K562 (cell line): ENCODE data around the gene CCNO. TPM values are rescaled to one million over a fixed set of nuclear protein-coding genes. Genes with fewer than 3 reads are reported as not detected.

Experiments used
- BCOR ChIP-seq: fragments of 450-650 bp; IDR thresholded peaks from 2 replicates; pipeline ENCODE4 v1.6.1; 2016
- CREBBP ChIP-seq: IDR thresholded peaks from one replicate; pipeline ENCODE4 v1.6.1; 2012; ENCODE audit warnings: low read depth, mild to moderate bottlenecking, control low read depth, inconsistent platforms, low read length
- CTBP1 ChIP-seq: fragments of 450-650 bp; IDR thresholded peaks from 2 replicates; pipeline ENCODE4 v1.6.1; 2016; ENCODE audit warnings: borderline replicate concordance
- DPF2 ChIP-seq: fragments of 450-650 bp; IDR thresholded peaks from 2 replicates; pipeline ENCODE4 v1.6.1; 2016
- ETV1 ChIP-seq: fragments of 450-650 bp; conservative IDR thresholded peaks from 2 replicates; pipeline ENCODE4 v1.6.1; 2016; ENCODE audit warnings: missing genetic modification characterization, control low read depth, low read depth, missing compliant biosample characterization
- FUS ChIP-seq: fragments of 200-400 bp; formaldehyde crosslinking; optimal IDR thresholded peaks from 2 replicates; pipeline ENCODE3; 2017; ENCODE audit warnings: low read depth, low read length
- HDAC3 ChIP-seq: fragments of 450-650 bp; IDR thresholded peaks from 2 replicates; pipeline ENCODE4 v1.6.1; 2018; ENCODE audit warnings: borderline replicate concordance, mild to moderate bottlenecking, moderate library complexity; ENCODE audit not compliant: partially characterized antibody
- MCM5 ChIP-seq: fragments of 450-650 bp; IDR thresholded peaks from 2 replicates; pipeline ENCODE4 v1.6.1; 2016; ENCODE audit warnings: low read depth
- MXI1 ChIP-seq: IDR thresholded peaks from 2 replicates; pipeline ENCODE4 v1.6.1; 2011; ENCODE audit warnings: low read depth, mild to moderate bottlenecking, improper control_type of control experiment, low read length
- NCOA4 ChIP-seq: fragments of 450-650 bp; IDR thresholded peaks from 2 replicates; pipeline ENCODE4 v1.6.1; 2018; ENCODE audit warnings: mild to moderate bottlenecking; ENCODE audit not compliant: partially characterized antibody
- NFATC3 ChIP-seq: fragments of 450-650 bp; IDR thresholded peaks from 2 replicates; pipeline ENCODE4 v1.6.1; 2017; ENCODE audit warnings: mild to moderate bottlenecking
- NFE2L1 ChIP-seq: fragments of 450-650 bp; IDR thresholded peaks from 2 replicates; pipeline ENCODE4 v1.6.1; 2016; ENCODE audit warnings: missing genetic modification characterization, low read depth, mild to moderate bottlenecking, missing compliant biosample characterization, moderate library complexity, borderline replicate concordance
- POLR2A ChIP-seq: fragments of 450-650 bp; conservative IDR thresholded peaks from 2 replicates; pipeline ENCODE4 v1.6.1; 2016
- POLR2AphosphoS5 ChIP-seq: IDR thresholded peaks from 2 replicates; pipeline ENCODE4 v1.6.1; 2011; ENCODE audit warnings: mild to moderate bottlenecking, low read depth, low read length, moderate library complexity; ENCODE audit not compliant: control insufficient read depth, insufficient read depth
- PRMT5 ChIP-seq: sonication (generic); formaldehyde crosslinking; IDR thresholded peaks from 2 replicates; pipeline ENCODE4 v1.5.0; 2020; ENCODE audit warnings: missing genetic modification reagents
- PTBP1 ChIP-seq: fragments of 200-400 bp; formaldehyde crosslinking; IDR thresholded peaks from 2 replicates; pipeline ENCODE4 v1.6.1; 2017; ENCODE audit warnings: low read depth, low read length
- PYGO2 ChIP-seq: fragments of 450-650 bp; IDR thresholded peaks from 2 replicates; pipeline ENCODE4 v1.6.1; 2016; ENCODE audit warnings: mild to moderate bottlenecking, missing genetic modification characterization, moderate library complexity, missing compliant biosample characterization
- SAFB ChIP-seq: fragments of 200-400 bp; formaldehyde crosslinking; IDR thresholded peaks from 2 replicates; pipeline ENCODE4 v1.6.1; 2017; ENCODE audit warnings: low read depth, low read length, borderline replicate concordance
- SMARCE1 ChIP-seq: fragments of 450-650 bp; IDR thresholded peaks from 2 replicates; pipeline ENCODE4 v1.7.1; 2016; ENCODE audit warnings: mild to moderate bottlenecking
- SRSF1 ChIP-seq: fragments of 200-400 bp; formaldehyde crosslinking; IDR thresholded peaks from 2 replicates; pipeline ENCODE4 v1.6.1; 2017; ENCODE audit warnings: mild to moderate bottlenecking, low read depth, low read length, moderate library complexity
- SRSF3 ChIP-seq: fragments of 200-400 bp; formaldehyde crosslinking; IDR thresholded peaks from 2 replicates; pipeline ENCODE4 v1.6.1; 2016; ENCODE audit warnings: mild to moderate bottlenecking, low read length, moderate library complexity; ENCODE audit not compliant: insufficient read depth
- STAT5A ChIP-seq: IDR thresholded peaks from 2 replicates; pipeline ENCODE4 v1.6.1; 2012; ENCODE audit warnings: low read length, inconsistent platforms, borderline replicate concordance
- TRIM28 ChIP-seq: fragments of 450-650 bp; IDR thresholded peaks from 2 replicates; pipeline ENCODE4 v1.6.1; 2017
- TSC22D4 ChIP-seq: fragments of 450-650 bp; IDR thresholded peaks from 2 replicates; pipeline ENCODE4 v1.6.1; 2016; ENCODE audit warnings: missing genetic modification characterization, missing biosample characterization, control low read depth
- ZC3H8 ChIP-seq: fragments of 450-650 bp; IDR thresholded peaks from 2 replicates; pipeline ENCODE4 v1.6.1; 2017
- ZNF644 ChIP-seq: fragments of 200-800 bp; sonication (Bioruptor generic); IDR thresholded peaks from 2 replicates; pipeline ENCODE4 v1.6.1; 2016; ENCODE audit warnings: low read depth, missing genetic modification characterization, missing compliant biosample characterization
- ZZZ3 ChIP-seq: fragments of 450-650 bp; IDR thresholded peaks from 2 replicates; pipeline ENCODE4 v1.6.1; 2016; ENCODE audit warnings: antibody characterized with exemption, mild to moderate bottlenecking, moderate library complexity
- polyA plus RNA-seq, 8 experiments: library from polyadenylated mRNA; depleted of rRNA in 4 of 8; stranded (reverse) in 5 of 8; unstranded in 3 of 8; fragments of >200 nt; fragmentation: Nextera tagmentation in 2 of 8; fragmentation: Illumina TruSeq in 1 of 8; extraction: Ambion mirVana in 2 of 8; extraction: Trizol in 1 of 8; gene quantifications; 2 replicates each; pipeline versions ENCODE4 v1.2.1 to v1.2.3, GENCODE V29; 2011 to 2014; ENCODE audit warnings: inconsistent platforms in 1 of 8, missing spikeins in 1 of 8
- total RNA-seq, 7 experiments: library from RNA; depleted of rRNA in 6 of 7; stranded (reverse); fragments of >200 nt in 6 of 7; fragmentation: Illumina TruSeq in 2 of 7; extraction: Trizol in 2 of 7; gene quantifications; 2 replicates each; pipeline versions ENCODE4 v1.2.1 to v1.2.3, GENCODE V29; 2011 to 2021; ENCODE audit warnings: low replicate concordance in 1 of 7
- TF ChIP-seq, protein P1 (sequence below): fragments of 450-650 bp; formaldehyde crosslinking; IDR thresholded peaks from 2 replicates; pipeline ENCODE4 v1.4.0; 2020; ENCODE audit warnings: mild to moderate bottlenecking, moderate library complexity
- TF ChIP-seq, protein P2 (sequence below): fragments of 200-400 bp; formaldehyde crosslinking; IDR thresholded peaks from 2 replicates; pipeline ENCODE4 v1.6.1; 2017; ENCODE audit warnings: mild to moderate bottlenecking, low read depth, low read length, moderate library complexity

The CCNO gene
- total and polyA plus RNA-seq, 9 of the 15 experiments (the other 6 are each of a cell fraction or from before 2014, with no cell fraction given), result 0.08 to 3.1 (median 0.29) TPM

DNA sequence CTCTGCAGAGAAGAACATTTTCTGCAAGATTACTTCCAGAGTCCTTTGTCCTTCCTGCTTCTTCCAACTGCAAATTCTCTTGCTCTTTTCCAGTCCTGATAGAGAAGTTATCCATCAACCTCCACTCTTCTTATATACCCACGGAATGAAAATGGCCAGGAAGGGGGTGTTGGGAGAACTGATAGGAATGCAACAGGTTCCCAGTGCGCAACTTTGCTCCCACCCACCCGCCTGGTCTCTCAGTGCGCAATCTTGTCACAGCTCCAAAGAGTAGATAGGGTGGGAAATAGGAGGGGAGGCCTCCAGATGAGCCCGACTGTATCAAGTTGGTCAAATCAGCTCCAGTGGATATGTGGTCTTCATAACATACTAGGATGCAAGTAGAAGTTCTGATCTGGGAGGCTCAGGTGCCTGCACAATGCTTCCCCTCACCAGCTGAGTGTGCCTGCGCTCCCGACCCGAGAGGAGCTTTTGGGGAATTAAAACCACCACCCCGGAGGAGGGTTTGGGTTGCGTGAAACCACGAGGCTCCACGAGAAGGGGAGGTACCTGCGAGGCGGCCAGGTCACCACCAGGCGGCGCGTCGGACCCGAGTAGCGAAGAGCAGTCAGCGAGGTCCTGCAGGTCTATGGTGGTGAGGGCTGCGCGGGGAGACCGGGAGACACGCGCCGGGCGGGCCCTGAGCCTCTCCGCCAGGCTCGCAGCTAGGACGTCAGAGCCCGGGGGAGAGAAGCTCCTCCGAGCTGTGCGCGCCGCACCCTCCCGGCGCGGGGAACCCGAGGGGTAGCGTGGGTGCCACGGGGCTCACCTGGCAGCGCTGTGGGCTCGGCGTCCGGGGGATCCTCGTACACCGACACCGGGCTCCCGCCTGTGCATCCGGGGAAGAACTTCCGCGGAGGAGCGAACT lies 7.1 kb downstream of the CCNO start (continued):
- no peak for TF ChIP-seq DPF2
- no peak for TF ChIP-seq STAT5A
- TF ChIP-seq POLR2A, result peak; percentile 53; the same call in 1 of the 2 replicates
- 0 out of 2 replicates have a peak, but pooled peaks have one; percentile 44 for TF ChIP-seq NFATC3
- TF ChIP-seq MXI1, result no peak
- TF ChIP-seq BCOR, result peak; percentile 19; the same call in 1 of the 2 replicates
- TF ChIP-seq SAFB, result no peak; the same call in 1 of the 2 replicates
- TF ChIP-seq ZNF644 (tag), result no peak
- no peak for TF ChIP-seq PYGO2 (tag)
- peak; percentile 51 for TF ChIP-seq CTBP1
- TF ChIP-seq NCOA4, result no peak
- TF ChIP-seq TRIM28, result no peak
- TF ChIP-seq MCM5, result no peak
- no peak for TF ChIP-seq PRMT5 (CRISPR knock-in tag)
- no peak for TF ChIP-seq HDAC3
- TF ChIP-seq TSC22D4 (tag), result no peak
- no peak for TF ChIP-seq POLR2AphosphoS5
- TF ChIP-seq, protein P1, sequence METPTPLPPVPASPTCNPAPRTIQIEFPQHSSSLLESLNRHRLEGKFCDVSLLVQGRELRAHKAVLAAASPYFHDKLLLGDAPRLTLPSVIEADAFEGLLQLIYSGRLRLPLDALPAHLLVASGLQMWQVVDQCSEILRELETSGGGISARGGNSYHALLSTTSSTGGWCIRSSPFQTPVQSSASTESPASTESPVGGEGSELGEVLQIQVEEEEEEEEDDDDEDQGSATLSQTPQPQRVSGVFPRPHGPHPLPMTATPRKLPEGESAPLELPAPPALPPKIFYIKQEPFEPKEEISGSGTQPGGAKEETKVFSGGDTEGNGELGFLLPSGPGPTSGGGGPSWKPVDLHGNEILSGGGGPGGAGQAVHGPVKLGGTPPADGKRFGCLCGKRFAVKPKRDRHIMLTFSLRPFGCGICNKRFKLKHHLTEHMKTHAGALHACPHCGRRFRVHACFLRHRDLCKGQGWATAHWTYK (CRISPR knock-in tag), result no peak
- TF ChIP-seq SRSF1, result no peak
- TF ChIP-seq FUS, result peak; percentile 20
- TF ChIP-seq CREBBP, result no peak
- peak; percentile 86; the same call in 1 of the 2 replicates for TF ChIP-seq PTBP1
- TF ChIP-seq SRSF3, result no peak
- TF ChIP-seq NFE2L1 (tag), result no peak
- no peak for TF ChIP-seq ZZZ3
- TF ChIP-seq ZC3H8, result no peak
- TF ChIP-seq ETV1 (tag), result no peak
- TF ChIP-seq, protein P2, sequence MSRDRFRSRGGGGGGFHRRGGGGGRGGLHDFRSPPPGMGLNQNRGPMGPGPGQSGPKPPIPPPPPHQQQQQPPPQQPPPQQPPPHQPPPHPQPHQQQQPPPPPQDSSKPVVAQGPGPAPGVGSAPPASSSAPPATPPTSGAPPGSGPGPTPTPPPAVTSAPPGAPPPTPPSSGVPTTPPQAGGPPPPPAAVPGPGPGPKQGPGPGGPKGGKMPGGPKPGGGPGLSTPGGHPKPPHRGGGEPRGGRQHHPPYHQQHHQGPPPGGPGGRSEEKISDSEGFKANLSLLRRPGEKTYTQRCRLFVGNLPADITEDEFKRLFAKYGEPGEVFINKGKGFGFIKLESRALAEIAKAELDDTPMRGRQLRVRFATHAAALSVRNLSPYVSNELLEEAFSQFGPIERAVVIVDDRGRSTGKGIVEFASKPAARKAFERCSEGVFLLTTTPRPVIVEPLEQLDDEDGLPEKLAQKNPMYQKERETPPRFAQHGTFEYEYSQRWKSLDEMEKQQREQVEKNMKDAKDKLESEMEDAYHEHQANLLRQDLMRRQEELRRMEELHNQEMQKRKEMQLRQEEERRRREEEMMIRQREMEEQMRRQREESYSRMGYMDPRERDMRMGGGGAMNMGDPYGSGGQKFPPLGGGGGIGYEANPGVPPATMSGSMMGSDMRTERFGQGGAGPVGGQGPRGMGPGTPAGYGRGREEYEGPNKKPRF, result no peak
- no peak for TF ChIP-seq SMARCE1
